GM18909 (cell line): ENCODE data around the gene ZNRF1.

Source experiments
- ATAC-seq: cut with Tn5 transposase; IDR thresholded peaks from one replicate; pipeline ENCODE4 v1.9.1; 2021; ENCODE audit warnings: mild to moderate bottlenecking; ENCODE audit not compliant: unreplicated experiment, poor library complexity

ZNRF1 gene

GRCh38 chr16:75093598-75094540, 95.0 kb downstream of the ZNRF1 start:
- no peak for ATAC-seq

GRCh38 chr16:75095204-75095621, 96.4 kb downstream of the ZNRF1 start:
- no peak for ATAC-seq

DNA sequence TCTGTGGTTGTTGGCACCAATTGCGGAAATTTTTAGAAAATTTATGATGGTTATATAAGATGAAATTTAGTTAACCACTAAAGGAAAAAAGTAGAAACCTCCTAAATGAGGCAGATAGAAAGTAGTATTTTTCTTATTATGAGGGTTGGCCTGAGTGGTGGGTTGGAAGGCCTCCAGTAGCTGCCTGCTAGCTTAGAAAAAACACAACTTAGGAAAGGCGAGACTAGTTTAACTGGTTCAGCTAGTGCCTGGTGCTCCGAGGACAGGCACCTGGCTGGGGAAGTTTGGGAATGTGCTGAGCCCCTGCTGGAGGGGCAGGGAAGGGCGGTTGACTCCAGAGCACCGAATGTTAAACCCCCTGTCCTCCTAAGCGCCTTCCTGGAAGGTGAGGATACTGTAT, 97.8 kb downstream of the ZNRF1 start:
- no peak for ATAC-seq

- no peak for ATAC-seq
Measured at GRCh38 chr16:75097191-75097761, 98.5 kb downstream of the ZNRF1 start.

DNA sequence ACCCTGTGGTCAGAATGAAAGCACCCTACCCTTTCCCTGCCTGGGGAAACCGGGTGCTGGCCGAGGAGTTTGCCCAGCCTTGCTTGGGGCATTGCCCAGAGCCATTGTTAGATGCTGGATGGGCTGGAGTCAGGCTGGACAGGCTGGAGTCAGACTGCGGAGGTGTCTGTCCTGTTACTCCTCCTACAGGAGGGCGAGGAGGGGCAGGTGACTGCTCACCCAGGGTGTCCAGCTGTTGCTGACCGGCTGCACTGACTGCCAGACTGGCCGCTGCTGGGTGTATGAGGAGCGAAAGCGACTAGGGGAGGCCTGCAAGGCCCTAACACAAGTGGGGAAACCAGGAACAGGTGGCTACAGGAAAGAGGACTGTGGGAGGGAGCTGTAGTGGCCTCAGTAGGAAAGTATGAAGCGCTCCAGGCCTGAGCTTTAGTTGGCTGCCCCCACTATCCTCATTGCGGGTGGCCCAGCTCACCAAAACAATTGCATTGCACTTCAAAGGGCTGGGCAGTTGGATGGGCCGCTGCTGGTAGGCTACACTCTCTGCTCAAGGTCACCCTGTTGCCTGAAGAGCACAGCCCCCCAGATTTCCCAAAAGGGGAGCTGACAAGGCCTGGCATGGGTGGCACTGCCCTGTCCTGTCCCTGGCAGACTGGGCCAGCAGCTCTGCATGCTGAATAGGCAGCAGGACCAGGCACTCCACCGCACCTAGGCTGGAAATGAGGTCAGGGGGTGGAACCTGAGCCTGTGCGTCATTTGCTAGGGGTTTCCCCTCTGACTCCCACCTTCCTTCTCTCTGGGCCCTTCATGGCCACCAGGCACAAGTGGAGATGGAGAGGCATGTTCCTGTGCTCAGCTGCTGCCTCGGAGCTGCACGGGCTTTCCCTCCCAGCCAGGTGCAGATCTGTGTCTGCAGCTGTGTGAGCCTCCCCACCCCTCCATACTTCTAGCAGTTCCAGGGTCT, 99.4 kb downstream of the ZNRF1 start:
- no peak for ATAC-seq

GRCh38 chr16:75099075-75099667, 100.3 kb downstream of the ZNRF1 start:
- no peak for ATAC-seq

DNA sequence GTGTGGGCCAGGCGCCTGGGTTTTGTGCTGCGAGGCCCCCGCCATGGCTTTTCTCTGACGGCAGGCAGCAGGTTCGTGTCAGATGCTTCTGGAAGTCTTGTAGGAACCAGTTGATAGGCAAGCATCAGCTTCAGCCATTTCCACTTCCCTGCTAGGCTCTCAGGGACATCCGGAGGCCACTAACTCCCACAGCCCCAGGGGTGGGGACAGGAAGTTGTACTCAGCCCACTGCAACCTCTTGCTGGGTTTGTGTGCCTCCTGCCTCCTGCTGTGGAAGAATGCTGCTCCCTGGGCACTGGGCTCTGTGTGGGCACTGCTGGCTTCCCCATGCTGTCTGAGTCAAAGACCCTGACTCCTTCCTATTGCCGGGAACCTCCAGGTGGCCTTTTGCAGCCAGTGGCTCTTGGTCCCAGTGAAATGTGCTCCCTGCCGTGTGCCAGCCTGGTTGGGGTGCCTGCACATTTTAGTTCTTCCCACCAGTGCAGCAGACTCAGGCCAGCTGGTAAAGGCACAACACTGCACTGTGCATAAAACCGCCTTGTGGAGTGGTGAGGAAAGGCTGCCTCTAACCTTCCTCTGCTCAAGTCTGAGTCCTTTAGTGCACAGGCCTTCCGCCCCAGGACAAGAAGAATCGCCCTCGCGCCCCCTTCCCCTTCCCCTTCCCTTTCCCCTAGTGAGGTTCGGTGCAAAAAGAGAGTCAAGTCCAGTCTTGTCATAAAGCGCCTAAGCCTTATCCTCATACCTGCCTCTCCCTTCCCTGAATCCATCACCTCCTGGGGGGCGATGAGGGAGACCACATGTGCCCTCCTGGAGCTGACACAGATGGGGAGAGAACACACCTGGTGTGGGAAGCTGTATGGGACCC, 101.1 kb downstream of the ZNRF1 start:
- ATAC-seq, result peak; percentile 69

- no peak for ATAC-seq
Measured at GRCh38 chr16:75100603-75100990, 101.8 kb downstream of the ZNRF1 start.

DNA sequence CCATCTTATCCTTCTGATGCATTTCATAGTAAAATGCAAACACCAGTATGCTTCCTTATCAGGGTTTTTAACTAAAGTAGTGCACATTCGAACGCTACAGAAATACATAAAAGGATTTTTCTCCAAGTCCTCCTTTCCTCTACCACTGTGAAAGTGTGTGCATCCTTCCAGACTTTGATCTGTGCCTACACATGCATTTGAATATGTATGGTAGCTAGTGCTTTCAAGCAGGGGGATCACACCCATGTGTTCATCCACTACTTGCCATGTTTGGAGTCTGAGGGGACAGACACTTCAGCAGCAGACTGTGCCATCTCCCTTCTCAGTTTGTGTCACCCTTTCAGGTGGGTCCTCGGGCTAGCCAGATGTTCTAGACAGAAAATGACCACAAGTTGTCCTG, 102.8 kb downstream of the ZNRF1 start:
- ATAC-seq, result no peak

GRCh38 chr16:75102595-75102994, 103.8 kb downstream of the ZNRF1 start:
- no peak for ATAC-seq

- ATAC-seq, result no peak
Measured at GRCh38 chr16:75103994-75104393, 105.2 kb downstream of the ZNRF1 start.

GRCh38 chr16:75104836-75105235, 106.0 kb downstream of the ZNRF1 start:
- no peak for ATAC-seq

DNA sequence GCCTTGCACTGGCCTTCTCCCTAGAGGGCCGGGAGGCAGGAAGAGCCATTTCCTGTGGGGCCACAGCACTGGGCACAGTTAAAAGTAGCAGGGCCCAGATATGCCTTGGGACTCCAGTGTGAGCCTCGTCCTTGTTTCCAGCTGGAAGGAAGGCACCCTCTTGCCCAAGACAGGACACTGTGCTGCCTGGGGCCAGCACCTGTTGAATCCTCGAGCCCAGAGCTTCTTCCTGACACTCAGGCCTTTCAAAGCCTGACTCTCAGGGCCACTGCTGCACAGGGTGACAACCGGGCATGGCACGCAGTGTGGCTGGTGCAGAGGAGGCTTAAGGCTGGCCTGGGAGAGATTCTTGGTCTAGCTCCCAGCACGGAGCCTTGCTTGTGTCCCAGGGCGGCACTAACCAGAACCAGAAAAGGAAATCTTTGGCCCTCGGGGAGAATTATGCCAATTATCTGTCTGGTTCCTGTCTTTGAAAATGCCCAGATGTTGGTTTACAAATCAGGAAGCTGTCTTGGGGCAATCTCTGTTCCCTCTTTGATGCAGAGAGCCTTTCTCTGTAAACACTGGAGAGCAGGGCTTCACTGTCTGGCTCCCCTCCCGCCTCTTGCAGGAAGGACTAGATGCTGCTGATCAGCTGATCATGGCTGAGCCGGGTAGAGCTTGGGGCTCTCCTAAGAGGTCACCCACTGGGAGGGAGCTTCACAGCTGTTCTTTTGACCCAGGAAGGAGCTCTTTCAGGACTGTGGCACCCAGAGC, 106.7 kb downstream of the ZNRF1 start:
- ATAC-seq, result no peak

DNA sequence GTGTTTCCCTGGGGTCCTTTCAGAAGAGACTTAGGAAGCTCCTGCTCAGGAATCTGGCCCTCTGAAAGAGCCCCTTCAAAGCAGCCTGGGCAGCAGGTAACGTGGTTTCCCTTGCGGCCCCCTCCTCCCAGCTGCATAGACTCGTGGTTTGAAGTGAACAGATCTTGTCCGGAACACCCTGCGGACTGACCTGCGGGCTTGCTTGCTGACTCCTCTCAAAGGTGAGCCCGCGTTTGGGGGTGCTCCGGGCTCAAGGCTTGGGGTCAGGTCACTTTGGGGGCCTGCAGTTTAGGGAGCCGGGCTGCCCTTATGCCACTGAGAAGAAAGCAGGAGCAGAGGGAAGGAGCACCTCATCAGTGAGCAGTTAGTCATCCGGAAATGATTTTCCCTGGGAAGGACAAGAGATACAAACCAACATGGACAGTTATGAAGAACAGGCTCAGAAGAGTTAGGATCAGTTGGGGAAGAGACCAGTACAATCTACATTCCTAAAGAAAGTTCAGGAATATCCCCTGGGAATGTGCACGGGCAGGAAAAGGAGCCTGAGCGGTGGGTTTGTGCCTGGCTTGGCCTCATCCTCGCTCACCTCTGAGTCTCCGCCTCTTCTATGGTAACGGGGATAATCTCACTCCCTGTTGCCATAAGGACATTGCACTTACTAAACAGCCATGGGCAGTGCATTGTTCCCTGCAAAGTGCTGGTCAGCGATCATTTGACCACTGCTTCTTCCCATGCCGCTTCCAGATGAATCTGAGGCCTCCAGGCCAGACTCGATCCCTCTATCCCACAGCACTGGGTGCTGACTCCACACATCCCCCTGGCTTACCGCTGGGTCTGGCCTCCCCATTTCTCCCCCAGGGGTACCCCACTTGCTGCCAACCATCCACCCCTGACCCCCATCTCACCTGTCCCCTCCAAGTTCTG, 107.8 kb downstream of the ZNRF1 start:
- ATAC-seq, result no peak

GRCh38 chr16:75107505-75107904, 108.7 kb downstream of the ZNRF1 start:
- no peak for ATAC-seq

DNA sequence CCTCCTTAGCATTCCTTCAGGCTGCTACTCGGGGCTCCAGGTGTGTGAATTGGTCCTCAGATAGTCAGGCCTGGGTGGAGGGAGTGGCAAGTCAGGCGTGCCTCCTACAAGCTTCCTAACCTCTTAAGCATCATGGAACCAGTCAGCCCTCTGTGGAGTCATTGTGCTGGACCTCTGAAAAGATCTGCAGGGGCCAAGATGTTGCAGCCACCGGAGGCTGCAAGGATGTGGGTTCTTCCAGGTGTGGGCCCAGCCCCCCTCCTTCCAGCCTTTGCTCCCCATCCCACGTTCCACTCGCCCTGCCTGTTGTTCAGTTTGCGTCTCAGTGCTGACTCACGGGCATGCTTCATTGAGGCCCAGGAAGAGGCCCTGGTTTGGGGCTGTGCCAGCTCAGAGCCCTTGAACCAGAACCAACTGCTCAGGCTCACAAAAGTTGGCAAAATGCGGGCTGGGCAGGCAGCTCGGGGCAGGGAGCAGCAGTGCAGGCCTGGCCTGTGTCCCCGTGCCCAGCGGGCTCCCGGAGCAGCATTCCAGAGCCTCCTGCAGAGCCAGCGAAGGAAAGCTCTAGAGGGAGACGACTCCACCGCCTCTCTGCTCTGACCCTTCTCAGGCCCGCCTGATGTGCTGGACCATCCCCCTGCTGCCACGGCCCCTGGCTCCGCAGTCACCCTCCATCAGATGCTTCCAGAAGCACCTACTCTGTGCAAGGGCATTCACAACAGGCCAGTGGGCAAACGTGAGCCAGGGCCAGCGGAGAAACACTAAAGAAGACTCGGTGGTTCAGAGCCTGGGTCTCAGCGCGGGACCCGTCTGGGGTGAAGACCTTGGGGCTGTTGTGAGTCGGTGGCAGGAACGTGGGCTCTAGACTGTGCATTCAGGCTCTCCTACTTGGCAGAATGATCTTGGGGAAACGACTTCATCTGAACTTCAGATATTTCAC, 110.2 kb downstream of the ZNRF1 start:
- no peak for ATAC-seq
